Islet precursor cell (in vitro differentiated cells): ENCODE data around the gene EXD3.
"Not testable (repeated sequence)": the region's sequence is repeated elsewhere in the genome, so short reads cannot be mapped to it uniquely, and the experiment has no call there.

ENCODE experiments used
- DNase-seq: peaks from one replicate; pipeline ENCODE4 v3.0.0-alpha.2; 2018

The EXD3 gene

DNA sequence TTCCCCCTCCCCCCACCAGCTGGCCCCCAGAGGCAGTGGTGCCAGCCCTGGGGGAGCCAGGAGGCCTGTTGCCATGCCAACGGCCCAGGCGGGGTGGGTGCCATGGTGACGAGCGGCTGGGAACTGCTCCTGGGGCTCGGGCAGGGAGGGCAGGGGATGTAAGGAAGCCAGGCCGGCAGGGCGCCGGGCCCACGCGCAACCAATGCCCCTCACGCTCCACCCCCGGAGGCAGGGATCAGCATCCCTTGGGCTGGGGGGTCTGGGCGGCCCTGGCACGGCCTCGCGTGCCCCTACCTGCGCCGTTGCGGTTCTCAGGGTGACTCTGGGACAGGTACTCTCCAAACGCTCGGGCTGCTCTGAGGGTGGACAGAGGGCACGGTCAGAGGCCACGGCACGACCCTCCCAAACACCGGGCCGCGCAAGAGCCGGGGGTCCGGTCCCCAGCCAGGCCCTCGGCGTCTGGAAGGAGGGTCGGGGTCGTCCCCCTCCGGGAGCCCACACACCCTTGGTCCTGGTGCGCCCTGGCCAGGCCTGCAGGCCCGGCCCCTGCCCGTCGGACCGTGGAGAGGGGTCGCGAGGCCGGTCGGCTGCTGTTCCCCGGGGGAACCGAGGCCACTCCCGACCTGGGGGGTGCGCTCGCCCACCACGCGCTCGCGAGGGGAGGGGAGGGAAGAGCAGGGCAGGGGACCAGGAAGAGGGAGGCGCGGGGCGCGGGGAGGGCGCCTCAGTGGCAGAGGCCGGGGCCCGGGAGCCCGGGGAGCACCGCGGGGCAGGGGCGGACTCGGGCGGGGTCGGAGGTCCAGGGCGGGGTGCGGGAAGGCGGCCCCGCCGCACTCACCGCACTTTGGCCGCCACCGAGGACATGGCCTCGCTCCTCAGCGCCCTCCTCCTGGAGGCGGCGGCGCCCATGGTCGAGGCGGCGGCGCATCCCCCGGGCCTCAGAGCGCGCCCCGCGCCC lies 35.5 kb upstream of the EXD3 start:
- DNase-seq, result peak; percentile 52

GRCh38 chr9:137457406-137458193 lies 34.6 kb upstream of the EXD3 start:
- no peak for DNase-seq

GRCh38 chr9:137456864-137457405 lies 34.0 kb upstream of the EXD3 start:
- DNase-seq, result no peak

DNA sequence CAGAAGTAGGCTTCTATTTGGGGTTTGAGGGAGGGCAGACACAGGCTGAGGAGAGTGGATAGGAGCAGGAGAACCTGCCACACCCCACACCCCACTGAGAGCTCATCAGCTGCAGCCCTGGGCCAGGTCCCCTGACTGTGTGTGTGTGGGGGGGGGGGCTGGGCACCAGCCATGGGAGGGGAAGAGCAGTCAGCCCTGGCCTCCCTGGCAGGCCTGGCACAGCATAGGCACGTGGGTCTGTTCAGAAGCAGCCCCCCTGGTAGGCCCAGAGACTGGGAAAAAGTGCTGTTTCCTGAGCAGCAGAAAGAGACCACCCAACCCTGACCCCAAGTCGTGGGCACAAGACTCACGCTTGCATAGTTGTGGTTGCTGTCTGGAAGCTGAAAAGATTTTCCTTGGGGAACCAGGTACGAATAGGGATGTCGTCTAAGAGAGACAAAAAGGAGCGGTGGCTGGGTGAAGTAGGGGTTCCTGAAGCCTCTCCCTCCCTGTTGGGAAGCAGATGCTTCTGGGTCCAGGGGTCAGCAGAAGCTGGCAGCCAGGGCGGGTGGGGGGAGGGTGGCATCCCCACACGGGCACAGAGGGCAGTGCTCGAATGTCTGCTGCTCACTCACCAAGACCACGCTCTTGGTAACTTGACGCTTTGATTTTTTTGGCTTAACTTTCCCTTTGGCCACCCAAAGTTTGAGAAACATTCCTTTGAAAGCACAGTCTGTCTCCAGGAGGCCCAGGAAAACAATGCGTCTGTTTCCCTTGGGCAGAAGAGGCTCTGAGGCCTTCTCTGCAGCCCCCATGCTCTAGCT lies 33.3 kb upstream of the EXD3 start:
- DNase-seq, result no peak

DNA sequence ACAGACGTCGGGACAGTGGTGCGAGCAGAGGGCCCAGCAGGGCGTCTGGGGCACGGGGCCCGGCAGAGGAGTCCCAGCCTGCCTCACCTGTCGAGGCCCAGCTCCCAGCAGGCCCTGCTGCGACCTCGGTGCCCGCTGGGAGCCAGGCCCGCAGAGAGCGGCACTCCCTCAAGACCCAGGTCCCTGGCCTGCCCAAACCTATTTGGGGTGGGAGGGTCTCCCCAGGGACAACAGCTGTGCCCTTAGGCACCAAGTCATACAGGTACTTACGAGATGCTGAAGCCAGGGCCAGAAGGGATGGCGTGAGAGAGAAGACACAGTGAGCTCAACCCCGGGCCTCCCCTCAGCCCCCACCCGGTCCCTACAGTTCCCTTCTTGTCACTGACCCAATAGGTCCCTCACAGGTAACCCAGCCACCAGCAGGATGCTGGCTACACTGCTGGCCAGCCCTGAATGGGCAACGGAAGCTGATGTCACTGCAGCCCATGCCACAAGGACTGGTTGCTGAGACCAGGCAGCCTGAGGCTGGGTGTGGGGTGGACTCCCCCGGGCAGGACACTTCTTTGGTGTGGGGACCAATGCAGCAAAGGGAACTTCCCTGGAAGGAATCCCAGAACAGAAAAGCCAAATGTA lies 32.5 kb upstream of the EXD3 start:
- DNase-seq, result no peak

DNA sequence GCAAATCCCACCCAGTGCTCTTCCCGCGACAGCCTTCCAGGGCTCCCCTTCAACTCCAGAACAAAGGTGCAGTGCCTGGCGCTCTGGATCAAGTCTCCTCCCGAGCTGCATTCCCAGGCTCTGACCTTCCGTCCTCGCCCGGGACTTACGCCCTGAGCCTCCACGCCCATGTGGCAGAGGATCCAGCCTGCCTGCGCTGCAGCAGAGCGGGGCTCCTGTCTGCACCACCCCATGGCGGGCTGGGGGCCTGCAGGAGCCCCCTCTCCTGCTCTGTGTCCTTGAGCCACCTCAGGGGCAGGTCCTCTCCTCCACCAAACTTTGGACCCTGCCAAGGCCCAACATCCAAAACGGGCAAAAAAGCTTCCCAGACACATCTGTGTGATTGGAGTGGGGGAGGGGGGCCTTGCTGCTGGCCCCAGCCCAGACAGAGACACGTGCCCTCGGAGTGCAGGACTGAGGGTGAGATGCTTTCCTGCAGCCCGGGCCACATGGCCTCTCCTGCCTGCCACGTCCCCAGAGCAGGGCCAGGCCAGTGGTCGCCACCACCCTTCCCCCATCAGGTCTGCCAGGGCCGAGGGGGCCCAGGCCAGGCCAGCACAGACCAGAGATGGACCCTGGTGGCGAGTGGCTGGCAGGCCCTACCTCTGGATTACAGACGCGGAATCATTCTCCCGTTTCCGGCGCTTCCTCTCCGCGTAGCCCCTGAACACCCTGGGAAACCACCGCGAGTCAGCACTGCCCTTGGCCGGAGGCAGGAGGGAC lies 31.8 kb upstream of the EXD3 start:
- DNase-seq, result peak; percentile 73

DNA sequence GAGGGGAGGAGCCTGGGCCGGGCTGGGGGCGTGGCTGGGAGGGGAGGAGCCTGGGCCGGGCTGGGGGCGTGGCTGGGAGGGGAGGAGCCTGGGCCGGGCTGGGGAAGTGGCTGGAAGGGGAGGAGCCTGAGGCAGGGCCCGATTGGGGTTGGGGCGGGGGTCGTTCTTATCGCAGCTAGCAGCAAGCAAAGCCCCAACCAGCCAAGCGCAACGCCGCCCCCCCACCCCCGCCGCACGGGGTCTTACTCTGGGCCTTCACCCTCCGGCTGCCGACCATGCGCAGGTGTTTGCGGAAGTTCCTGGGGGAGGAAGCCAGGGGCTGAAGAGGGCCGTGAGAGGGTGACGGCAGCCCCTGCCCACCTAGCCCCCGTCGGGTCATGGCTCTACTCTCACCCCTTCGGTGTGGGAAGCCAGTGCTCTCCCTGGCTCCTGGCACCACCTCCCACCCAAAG lies 31.2 kb upstream of the EXD3 start:
- DNase-seq, result peak; percentile 71

DNA sequence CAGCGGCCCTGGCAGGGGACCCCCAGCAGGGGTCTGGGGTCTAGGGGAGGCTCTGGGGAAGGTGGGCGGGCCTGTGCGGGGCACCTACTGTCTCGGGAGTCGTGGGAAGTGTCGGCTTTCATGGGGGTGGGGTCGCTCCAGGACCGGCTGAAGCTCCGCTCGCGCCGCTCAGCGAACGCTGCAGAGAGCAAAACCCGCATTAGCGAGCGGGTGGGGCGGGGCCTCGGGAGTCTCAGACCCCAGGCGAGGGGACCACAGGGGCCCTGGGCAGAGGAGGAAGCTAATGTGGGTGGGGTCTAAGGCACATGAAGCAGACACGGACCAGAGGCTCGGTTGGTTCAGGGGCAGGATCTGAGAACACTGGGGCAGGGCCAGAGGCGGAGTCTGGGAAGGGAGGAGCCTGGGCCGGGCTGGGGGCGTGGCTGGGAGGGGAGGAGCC lies 30.7 kb upstream of the EXD3 start:
- peak; percentile 93 for DNase-seq

DNA sequence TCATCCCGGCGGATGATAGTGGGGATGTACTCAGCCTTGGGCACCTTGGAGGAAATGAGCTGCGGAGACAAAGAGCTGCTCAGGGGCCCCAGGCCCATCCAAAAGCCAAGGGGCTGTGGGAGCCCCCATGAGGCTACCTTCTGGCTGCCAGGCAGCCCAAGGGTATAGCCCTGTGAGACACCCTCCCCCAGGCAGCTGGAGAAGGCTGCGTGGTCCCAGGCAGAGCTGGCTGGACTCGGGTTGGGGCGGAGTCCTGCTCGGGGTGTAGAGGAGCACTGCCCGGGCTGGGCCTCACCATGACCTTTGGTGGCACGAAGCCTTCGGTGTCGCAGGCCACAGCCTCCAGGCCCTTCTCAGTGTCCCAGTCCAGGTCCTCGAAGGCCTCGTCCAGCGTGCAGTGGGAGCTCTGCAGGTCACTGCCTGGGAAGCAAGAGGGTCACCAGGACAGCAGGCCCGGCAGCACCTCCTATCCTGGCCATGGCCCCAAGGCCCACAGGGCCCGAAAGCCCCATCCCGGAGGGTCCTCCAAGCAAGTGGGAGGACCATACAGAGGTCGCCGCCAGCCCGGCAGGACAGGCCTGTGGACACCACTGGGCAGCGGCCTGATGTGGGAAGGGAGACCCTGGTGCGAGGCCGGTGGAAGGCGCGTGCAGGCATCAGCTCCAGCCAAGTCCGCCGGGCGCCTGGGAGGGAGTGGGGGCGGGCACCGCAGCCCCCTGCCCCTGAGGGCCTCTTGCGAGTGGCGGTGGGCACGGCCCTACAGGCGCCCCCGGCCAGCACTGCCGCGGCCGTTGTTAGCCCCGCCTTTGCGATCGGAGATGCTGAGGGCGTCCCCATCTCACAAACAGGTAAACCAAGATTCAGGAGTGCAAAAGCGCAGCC lies 30.0 kb upstream of the EXD3 start:
- no peak for DNase-seq

DNA sequence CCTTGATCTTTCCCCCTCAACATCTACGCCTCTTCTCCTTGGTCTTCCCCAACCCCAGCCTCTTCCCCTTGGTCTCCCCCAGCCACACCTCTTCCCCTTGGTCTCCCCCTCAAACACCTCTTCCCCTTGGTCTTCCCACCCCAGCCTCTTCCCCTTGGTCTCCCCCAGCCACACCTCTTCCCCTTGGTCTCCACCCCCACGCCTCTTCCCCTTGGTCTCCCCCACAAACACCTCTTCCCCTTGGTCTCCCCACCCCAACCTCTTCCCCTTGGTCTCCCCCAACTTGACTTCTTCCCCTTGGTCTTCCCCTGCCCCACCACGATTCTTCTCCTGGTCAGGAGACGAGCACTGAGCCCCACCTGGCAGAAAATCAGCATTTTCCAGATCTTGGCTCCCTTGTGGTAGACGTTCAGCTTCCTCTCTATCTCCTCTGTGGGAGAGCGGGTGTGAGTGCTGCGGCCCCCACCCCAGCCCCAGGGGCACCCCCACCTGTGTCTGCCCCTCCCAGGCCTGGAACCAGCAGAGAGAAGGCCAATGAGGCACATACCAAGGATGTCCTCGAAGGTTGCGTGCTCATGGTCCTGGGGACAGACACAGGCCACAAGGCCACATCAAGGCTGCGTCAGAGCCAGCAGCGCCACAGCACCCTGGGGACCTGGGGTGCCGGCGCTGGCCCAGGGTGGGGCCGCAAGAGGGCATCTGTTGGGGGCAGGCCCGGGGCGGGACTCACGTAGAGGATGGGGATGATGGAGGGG lies 29.2 kb upstream of the EXD3 start:
- no peak for DNase-seq

DNA sequence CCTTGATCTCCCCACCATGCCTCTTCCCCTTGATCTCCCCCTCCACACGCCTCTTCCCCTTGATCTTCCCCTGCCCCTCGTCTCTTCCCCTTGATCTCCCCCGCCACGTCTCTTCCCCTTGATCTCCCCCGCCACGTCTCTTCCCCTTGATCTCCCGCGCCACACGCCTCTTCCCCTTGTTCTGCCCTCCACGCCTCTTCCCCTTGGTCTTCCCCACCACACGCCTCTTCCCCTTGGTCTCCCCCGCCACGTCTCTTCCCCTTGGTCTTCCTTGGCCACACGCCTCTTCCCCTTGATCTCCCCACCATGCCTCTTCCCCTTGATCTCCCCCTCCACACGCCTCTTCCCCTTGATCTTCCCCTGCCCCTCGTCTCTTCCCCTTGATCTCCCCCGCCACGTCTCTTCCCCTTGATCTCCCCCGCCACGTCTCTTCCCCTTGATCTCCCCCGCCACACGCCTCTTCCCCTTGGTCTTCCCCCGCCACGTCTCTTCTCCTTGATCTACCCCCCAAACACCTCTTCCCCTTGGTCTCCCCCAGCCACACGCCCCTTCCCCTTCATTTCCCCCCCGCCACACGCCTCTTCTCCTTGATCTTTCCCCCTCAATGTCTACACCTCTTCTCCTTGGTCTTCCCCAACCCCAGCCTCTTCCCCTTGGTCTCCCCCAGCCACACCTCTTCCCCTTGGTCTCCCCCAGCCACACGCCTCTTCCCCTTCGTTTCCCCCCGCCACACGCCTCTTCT lies 28.5 kb upstream of the EXD3 start:
- not testable (repeated sequence) for DNase-seq

DNA sequence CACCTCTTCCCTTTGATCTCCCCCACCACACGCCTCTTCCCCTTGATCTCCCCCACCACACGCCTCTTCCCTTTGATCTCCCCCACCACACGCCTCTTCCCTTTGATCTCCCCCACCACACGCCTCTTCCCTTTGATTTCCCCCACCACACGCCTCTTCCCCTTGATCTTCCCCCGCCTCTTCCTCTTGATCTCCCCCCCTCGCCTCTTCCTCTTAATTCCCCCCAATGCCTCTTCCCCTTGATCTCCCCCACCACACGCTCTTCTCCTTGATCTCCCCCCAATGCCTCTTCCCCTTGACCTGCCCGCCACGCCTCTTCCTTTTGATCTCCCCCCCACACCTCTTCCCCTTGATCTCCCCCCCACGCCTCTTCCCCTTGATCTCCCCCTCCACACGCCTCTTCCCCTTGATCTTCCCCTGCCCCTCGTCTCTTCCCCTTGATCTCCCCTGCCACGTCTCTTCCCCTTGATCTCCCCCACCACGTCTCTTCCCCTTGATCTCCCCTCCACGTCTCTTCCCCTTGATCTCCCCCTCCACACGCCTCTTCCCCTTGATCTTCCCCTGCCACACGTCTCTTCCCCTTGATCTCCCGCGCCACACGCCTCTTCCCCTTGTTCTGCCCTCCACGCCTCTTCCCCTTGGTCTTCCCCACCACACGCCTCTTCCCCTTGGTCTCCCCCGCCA lies 27.7 kb upstream of the EXD3 start:
- DNase-seq, result not testable (repeated sequence)

DNA sequence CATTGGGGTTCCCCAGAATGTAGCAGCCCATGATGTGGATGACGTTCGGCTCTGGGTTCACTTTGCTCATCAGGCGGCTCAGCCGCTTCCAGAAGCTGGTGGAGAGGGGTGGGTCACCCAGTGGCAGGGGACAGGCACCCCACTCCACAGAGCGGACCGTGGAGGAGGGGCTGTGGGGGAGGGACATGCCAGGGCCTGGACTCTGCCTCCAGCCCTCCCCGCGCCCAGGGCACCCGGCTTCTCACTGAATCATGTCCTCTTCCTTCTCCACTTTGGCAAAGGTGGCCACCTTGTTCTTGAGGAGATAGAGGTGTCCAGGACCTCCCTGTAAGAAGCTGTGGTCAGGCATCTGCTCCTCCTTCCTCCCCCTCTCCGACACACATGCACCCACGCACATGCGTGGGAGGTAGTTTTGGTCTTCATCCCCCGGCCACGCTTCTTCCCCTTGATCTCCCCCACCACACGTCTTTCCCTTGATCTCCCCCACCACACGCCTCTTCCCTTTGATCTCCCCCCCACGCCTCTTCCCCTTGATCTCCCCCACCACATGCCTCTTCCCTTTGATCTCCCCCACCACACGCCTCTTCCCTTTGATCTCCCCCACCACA lies 27.1 kb upstream of the EXD3 start:
- DNase-seq, result no peak

DNA sequence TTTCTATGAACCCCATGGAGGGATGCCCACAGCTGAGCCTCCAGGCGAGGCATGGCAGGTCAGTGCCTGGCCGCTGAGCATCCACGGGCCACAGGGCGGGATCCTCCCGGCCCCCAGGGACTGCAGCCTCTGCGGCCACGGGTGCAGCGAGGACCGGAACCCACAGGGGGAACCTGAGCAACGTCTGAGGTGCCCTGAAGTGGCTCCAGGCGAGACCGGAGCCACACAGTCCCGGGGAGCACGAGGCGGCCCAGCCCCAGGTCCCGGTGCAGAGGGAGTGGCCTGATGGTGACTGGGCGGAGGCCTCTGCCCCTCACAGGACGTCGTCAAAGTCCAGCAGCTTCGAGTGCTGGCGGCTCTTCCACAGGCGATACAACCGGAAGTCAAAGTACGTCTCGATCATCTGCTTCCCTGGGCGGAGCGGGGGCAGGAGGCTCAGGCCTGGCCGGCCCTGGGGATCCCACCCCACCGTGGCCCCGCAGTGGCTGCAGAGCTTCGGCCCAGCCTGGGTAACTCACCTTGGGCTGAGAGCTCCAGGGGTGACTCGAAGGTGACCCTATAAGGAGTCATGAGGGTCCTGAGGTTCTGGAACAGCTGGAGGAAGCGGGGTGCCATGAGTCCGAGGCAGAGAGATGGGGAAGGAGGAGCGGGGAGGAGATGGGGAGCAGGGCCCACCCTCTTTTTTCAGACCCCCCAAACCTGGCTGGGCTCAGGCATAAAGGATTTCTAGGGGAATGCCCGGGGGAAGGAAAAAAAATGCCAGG lies 26.3 kb upstream of the EXD3 start:
- DNase-seq, result no peak

DNA sequence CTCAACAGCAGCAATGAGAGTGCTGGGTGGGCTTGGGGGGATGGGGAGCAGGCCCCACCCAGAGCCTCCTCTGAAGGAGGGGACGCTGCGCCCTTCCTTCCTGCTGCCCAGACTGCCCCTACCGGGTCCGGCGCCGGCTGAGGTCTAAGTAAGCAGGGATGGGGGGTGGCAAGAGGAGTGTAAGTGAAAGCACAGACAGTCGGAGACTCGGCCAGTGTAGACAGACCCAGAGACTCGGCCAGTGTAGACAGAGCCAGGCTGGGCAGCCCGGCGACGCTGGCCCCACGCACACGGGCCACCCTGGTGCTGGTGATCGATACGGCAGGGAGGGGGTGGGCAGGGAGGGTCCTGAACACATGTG lies 25.6 kb upstream of the EXD3 start:
- no peak for DNase-seq

DNA sequence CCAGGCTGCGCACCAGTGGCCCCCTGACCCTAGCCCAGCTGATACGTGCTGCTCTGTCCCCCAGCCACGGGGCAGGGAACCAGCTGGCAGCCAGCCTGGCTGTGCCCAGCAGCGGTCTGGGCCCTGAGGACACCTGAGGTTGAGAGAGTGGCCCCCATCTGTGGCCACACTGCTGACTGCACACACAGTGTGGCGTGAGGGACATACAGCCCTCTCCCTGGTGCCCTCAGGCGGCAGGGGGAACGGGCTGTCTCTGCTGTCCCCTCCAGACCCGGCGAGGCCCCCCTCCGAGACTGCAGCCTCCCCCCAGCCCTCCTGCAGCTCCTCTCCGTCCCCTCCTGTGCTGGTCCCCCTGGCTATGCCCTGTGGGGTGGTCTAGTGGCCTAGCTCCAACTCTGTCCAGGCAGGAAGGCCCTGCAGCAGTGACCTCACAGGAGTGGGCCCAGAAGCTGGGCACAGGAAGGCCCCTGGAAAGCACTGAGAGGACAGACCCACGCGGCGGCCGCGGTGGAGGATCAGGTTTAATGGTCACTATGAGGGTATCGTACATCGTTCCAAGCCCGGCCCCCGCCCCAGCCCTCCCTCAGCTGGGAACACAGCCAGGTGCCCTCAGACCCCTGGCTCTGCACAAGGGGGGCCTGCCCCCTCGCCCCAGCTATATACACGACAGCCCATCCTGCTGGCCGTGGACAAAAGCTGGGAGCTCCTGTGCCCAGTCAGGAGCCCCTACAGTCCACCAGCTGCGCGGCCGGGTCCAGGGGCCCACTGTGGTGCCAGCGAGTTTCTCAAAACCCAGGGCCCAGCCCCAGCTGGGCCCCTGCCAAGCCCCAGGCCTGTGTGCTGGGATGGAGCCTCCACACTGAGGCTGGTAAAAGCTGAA lies 25.0 kb upstream of the EXD3 start:
- DNase-seq, result no peak
